Activated naive CD4-positive, alpha-beta T cell (primary cell): ENCODE data around the gene SENP7.
"Not testable (repeated sequence)": the region's sequence is repeated elsewhere in the genome, so short reads cannot be mapped to it uniquely, and the experiment has no call there.

ENCODE experiments used
- DNase-seq, 4 experiments: peaks; one replicate each; lab custom pipeline; 2025; lab: John Stamatoyannopoulos, UW

The SENP7 gene

GRCh38 chr3:101512646-101513418, at the start of gene SENP7:
Gene SENP7, minus strand, starts transcription at chr3:101513212. Its CDS starts 82 bp downstream, at chr3:101513130.
- DNase-seq, result peak; percentile 28 to 66 (median 46)

- DNase-seq, result peak; percentile 70 to 89 (median 84)
These were observed 48.8 kb upstream of the SENP7 start, which contains the start of gene TRMT10C for GRCh38 chr3:101561630-101562328. Gene TRMT10C, plus strand, starts transcription at chr3:101561868. Its CDS starts 2,914 bp downstream, at chr3:101564782.

GRCh38 chr3:101556064-101556463, 43.1 kb upstream of the SENP7 start:
- DNase-seq, result no peak

- not testable (repeated sequence) for DNase-seq
These were observed 40.4 kb upstream of the SENP7 start for GRCh38 chr3:101553381-101553780.

- DNase-seq, result not testable (repeated sequence)
These were observed 38.5 kb upstream of the SENP7 start for GRCh38 chr3:101551359-101552081.

- DNase-seq, result no peak
These were observed 36.5 kb upstream of the SENP7 start for GRCh38 chr3:101549473-101549872.

- no peak for DNase-seq
These were observed 35.6 kb upstream of the SENP7 start for GRCh38 chr3:101548527-101549105.

- no peak for DNase-seq
These were observed 31.3 kb upstream of the SENP7 start for GRCh38 chr3:101544161-101544850.

- no peak for DNase-seq
These were observed 29.9 kb upstream of the SENP7 start for GRCh38 chr3:101542957-101543356.

- DNase-seq, result not testable (repeated sequence)
These were observed 23.9 kb upstream of the SENP7 start for GRCh38 chr3:101536955-101537354.

- DNase-seq, result no peak
These were observed 23.3 kb upstream of the SENP7 start for GRCh38 chr3:101536266-101536665.

GRCh38 chr3:101535221-101535620, 22.2 kb upstream of the SENP7 start:
- no peak for DNase-seq

GRCh38 chr3:101533603-101533968, 20.6 kb upstream of the SENP7 start:
- DNase-seq, result no peak

- no peak for DNase-seq
These were observed 20.0 kb upstream of the SENP7 start for GRCh38 chr3:101532783-101533602.

- no peak for DNase-seq
These were observed 18.6 kb upstream of the SENP7 start for GRCh38 chr3:101531473-101532086.

GRCh38 chr3:101530686-101531047, 17.7 kb upstream of the SENP7 start:
- DNase-seq, result no peak

- DNase-seq, result no peak
These were observed 17.0 kb upstream of the SENP7 start for GRCh38 chr3:101529816-101530685.

GRCh38 chr3:101527906-101528305, 14.9 kb upstream of the SENP7 start:
- no peak for DNase-seq

GRCh38 chr3:101527441-101527840, 14.4 kb upstream of the SENP7 start:
- no peak for DNase-seq
